ENCODE data around the gene STK32B. TPM values are rescaled to one million over a fixed set of nuclear protein-coding genes. Genes with fewer than 3 reads are reported as not detected.

The STK32B gene
- total and polyA plus RNA-seq, 2 donors (not counting 1 experiment from before 2014, with no cell fraction given): 0.22 to 0.30 TPM

DNA sequence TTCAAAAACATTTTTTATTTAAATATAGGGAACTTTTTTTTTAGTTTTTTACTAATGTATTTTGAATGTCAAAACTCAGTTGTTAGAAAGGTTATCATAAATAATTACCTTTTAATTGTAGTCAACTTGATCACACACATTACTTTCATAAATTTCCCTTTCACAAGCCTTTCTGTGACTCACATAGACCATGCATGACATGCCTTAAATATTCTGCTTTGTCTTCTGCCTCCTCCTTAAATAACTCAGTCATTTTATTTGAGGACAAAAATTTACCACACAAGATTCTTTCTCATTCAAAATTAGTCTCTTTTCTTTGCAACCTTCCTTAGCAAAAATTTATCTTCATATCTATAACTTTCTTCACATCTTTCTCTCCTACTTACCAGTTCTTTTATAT, 437.1 kb downstream of the STK32B start:
- Histone ChIP-seq H4K20me1 (ENCODE audit: control insufficient read depth, insufficient read depth, low read length, poor library complexity, severe bottlenecking) (no peaks in the 10 kb centered on the region), H2AFZ (ENCODE audit: insufficient read depth, low read depth, low read length, poor library complexity, severe bottlenecking) (no peak overlapping the region), H3K27ac (ENCODE audit: low read length in 2 of 2) (no peak overlapping the region), H3K4me3 (ENCODE audit: control extremely low read depth in 1 of 5, extremely low read depth in 1 of 5, insufficient read depth in 1 of 5, low read depth in 2 of 5, low read length in 4 of 5) (no peak overlapping the region), H3K36me3 (replicated peaks in 1 of 2; ENCODE audit: control extremely low read depth in 1 of 2, control insufficient read depth in 1 of 2, extremely low read depth in 1 of 2, insufficient read depth in 2 of 2, low read length in 1 of 2) (no peaks in the 10 kb centered on the region), H3K4me1 (ENCODE audit: control insufficient read depth in 2 of 2, insufficient read depth in 2 of 2, low read length in 2 of 2) (no peaks in the 10 kb centered on the region), H3K4me2 (replicated peaks; ENCODE audit: low read depth, low read length, poor library complexity, severe bottlenecking) (no peak overlapping the region), H3K79me2 (ENCODE audit: control insufficient read depth, insufficient read depth, low read length) (no peaks in the 10 kb centered on the region), H3K9ac (ENCODE audit: low read length) (no peak overlapping the region), H3K9me3 (ENCODE audit: control extremely low read depth in 1 of 3, control insufficient read depth in 2 of 3, insufficient read depth in 1 of 3, low read length in 2 of 3) (peaks cover 1 to 19% (median 4%) of the 10 kb centered on the region in 3 donors), H3K27me3 (replicated peaks in 1 of 4; ENCODE audit: control extremely low read depth in 1 of 4, control insufficient read depth in 3 of 4, insufficient read depth in 4 of 4, low read length in 3 of 4) (no peaks in the 10 kb centered on the region)
- intact Hi-C loops (cut with micrococcal nuclease): no loop called here
- H3K27ac Mint-ChIP-seq: no peak overlapping the region
- H3K9me3 Mint-ChIP-seq (ENCODE audit: insufficient read depth): peaks cover 3% of the 10 kb centered on the region
- TF ChIP-seq EZH2 (IDR thresholded peaks at IDR 0.05; ENCODE audit: borderline replicate concordance, insufficient read depth, low read depth, low read length, poor library complexity, severe bottlenecking): no peak
- TF ChIP-seq, protein P1, sequence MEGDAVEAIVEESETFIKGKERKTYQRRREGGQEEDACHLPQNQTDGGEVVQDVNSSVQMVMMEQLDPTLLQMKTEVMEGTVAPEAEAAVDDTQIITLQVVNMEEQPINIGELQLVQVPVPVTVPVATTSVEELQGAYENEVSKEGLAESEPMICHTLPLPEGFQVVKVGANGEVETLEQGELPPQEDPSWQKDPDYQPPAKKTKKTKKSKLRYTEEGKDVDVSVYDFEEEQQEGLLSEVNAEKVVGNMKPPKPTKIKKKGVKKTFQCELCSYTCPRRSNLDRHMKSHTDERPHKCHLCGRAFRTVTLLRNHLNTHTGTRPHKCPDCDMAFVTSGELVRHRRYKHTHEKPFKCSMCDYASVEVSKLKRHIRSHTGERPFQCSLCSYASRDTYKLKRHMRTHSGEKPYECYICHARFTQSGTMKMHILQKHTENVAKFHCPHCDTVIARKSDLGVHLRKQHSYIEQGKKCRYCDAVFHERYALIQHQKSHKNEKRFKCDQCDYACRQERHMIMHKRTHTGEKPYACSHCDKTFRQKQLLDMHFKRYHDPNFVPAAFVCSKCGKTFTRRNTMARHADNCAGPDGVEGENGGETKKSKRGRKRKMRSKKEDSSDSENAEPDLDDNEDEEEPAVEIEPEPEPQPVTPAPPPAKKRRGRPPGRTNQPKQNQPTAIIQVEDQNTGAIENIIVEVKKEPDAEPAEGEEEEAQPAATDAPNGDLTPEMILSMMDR (IDR thresholded peaks at IDR 0.05): no peak
- ChIA-PET POLR2A (no interaction called here), CTCF (no interaction called here)
- H3K4me1 Mint-ChIP-seq: no peaks in the 10 kb centered on the region
- H3K4me3 Mint-ChIP-seq: no peak overlapping the region
- no peak for ATAC-seq (ENCODE audit: low read depth)
- H3K27me3 Mint-ChIP-seq: no peaks in the 10 kb centered on the region
- no peak for DNase-seq

DNA sequence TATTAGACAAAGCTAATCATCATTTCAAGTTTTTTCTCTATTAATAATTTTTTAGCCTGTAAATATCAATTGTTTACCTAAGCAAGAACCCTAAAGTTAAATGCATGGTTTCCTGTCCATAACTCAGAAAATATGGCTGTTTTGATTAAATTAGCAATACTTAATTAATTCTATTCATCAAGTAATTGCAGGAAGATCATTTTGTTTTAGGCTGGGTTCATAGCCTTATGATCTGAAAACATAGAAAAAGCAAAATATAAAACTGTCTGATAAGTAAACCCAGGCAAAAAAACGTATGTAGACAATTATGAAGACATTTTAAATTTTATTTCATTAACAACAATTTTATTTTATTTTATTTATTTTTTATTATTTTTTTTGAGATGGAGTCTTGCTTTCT, 438.0 kb downstream of the STK32B start:
- Histone ChIP-seq H2AFZ (ENCODE audit: insufficient read depth, low read depth, low read length, poor library complexity, severe bottlenecking) (no peak overlapping the region), H3K9ac (ENCODE audit: low read length) (no peak overlapping the region), H3K4me3 (ENCODE audit: control extremely low read depth in 1 of 5, extremely low read depth in 1 of 5, insufficient read depth in 1 of 5, low read depth in 2 of 5, low read length in 4 of 5) (no peak overlapping the region), H3K27ac (ENCODE audit: low read length in 2 of 2) (no peak overlapping the region), H3K27me3 (replicated peaks in 1 of 4; ENCODE audit: control extremely low read depth in 1 of 4, control insufficient read depth in 3 of 4, insufficient read depth in 4 of 4, low read length in 3 of 4) (no peaks in the 10 kb centered on the region), H3K4me1 (ENCODE audit: control insufficient read depth in 2 of 2, insufficient read depth in 2 of 2, low read length in 2 of 2) (no peaks in the 10 kb centered on the region), H4K20me1 (ENCODE audit: control insufficient read depth, insufficient read depth, low read length, poor library complexity, severe bottlenecking) (no peaks in the 10 kb centered on the region), H3K9me3 (ENCODE audit: control extremely low read depth in 1 of 3, control insufficient read depth in 2 of 3, insufficient read depth in 1 of 3, low read length in 2 of 3) (peaks cover 1 to 19% (median 4%) of the 10 kb centered on the region in 3 donors), H3K4me2 (replicated peaks; ENCODE audit: low read depth, low read length, poor library complexity, severe bottlenecking) (no peak overlapping the region), H3K36me3 (replicated peaks in 1 of 2; ENCODE audit: control extremely low read depth in 1 of 2, control insufficient read depth in 1 of 2, extremely low read depth in 1 of 2, insufficient read depth in 2 of 2, low read length in 1 of 2) (no peaks in the 10 kb centered on the region), H3K79me2 (ENCODE audit: control insufficient read depth, insufficient read depth, low read length) (no peaks in the 10 kb centered on the region)
- DNase-seq (no peak), ATAC-seq (ENCODE audit: low read depth) (no peak)
- ChIA-PET CTCF (no interaction called here), POLR2A (no interaction called here)
- no peak overlapping the region for H3K4me3 Mint-ChIP-seq
- peaks cover 3% of the 10 kb centered on the region for H3K9me3 Mint-ChIP-seq (ENCODE audit: insufficient read depth)
- H3K4me1 Mint-ChIP-seq: no peaks in the 10 kb centered on the region
- no peaks in the 10 kb centered on the region for H3K27me3 Mint-ChIP-seq
- TF ChIP-seq, protein P1 (IDR thresholded peaks at IDR 0.05): no peak
- TF ChIP-seq EZH2 (IDR thresholded peaks at IDR 0.05; ENCODE audit: borderline replicate concordance, insufficient read depth, low read depth, low read length, poor library complexity, severe bottlenecking): no peak
- no CpG with 5 or more reads among the region's 1 CpG for WGBS (ENCODE audit: insufficient coverage)
- H3K27ac Mint-ChIP-seq: no peak overlapping the region
- intact Hi-C loops (cut with micrococcal nuclease): no loop called here
